H1 (cell line): ENCODE measurements around the gene TXNDC5. TPM values are rescaled to one million over a fixed set of nuclear protein-coding genes. Genes with fewer than 3 reads are reported as not detected.

Source experiments
- CTCF ChIA-PET: fragments of 300-600 bp; sonication (Branson Sonifier 250); formaldehyde crosslinking; loops from one replicate; lab custom pipeline; 2021; ENCODE audit not compliant: partially characterized antibody; lab: Charles Lee
- POLR2A ChIA-PET: fragments of 300-600 bp; sonication (Branson Sonifier 250); formaldehyde crosslinking; loops from one replicate; lab custom pipeline; 2021; ENCODE audit warnings: inconsistent platforms; ENCODE audit not compliant: partially characterized antibody; lab: Charles Lee
- DNase-seq, 2 experiments: peaks; one replicate each; pipeline versions ENCODE4 v3.0.0 to v3.0.0-alpha.2; 2010 to 2022; ENCODE audit warnings: low spot score in 2 of 2, low read depth in 1 of 2, mixed read lengths in 1 of 2
- FAIRE-seq: peaks from 2 replicates; lab custom pipeline; 2011; peaks lifted over from hg19 to GRCh38; lab: Jason Lieb, UNC
- H2AFZ ChIP-seq: 2 replicates; pipeline ENCODE4 v1.8.1; 2012; ENCODE audit warnings: low read length, inconsistent platforms
- H2AK5ac ChIP-seq: 2 replicates; pipeline ENCODE4 v1.6.1; 2013; ENCODE audit warnings: low read depth, low read length
- H2BK120ac ChIP-seq: replicated peaks from 2 replicates; pipeline ENCODE3; 2013; ENCODE audit warnings: low read depth, low read length, inconsistent platforms
- H2BK12ac ChIP-seq: 2 replicates; pipeline ENCODE4 v1.6.1; 2013; ENCODE audit warnings: low read depth, low read length
- H2BK15ac ChIP-seq: 2 replicates; pipeline ENCODE4 v1.6.1; 2013; ENCODE audit warnings: low read length
- H2BK20ac ChIP-seq: 2 replicates; pipeline ENCODE4 v1.6.1; 2013; ENCODE audit warnings: low read length
- H2BK5ac ChIP-seq: 2 replicates; pipeline ENCODE4 v1.6.1; 2013; ENCODE audit warnings: low read depth, low read length
- H3K14ac ChIP-seq: 2 replicates; pipeline ENCODE4 v1.6.1; 2013; ENCODE audit warnings: inconsistent platforms; ENCODE audit not compliant: insufficient read length
- H3K18ac ChIP-seq: 2 replicates; pipeline ENCODE4 v1.6.1; 2013; ENCODE audit warnings: low read length; ENCODE audit errors: extremely low read depth
- H3K23ac ChIP-seq: 2 replicates; pipeline ENCODE4 v1.6.1; 2013; ENCODE audit warnings: inconsistent platforms; ENCODE audit not compliant: insufficient read length
- H3K23me2 ChIP-seq: 2 replicates; pipeline ENCODE4 v1.6.1; 2013; ENCODE audit warnings: low read depth, low read length
- H3K27ac ChIP-seq: 2 replicates; pipeline ENCODE4 v1.6.1; 2011; ENCODE audit warnings: low read depth, low read length, inconsistent platforms
- H3K27me3 ChIP-seq, 4 experiments: replicated peaks in 1 of 4; 1 replicate in 1 of 4; 2 replicates in 3 of 4; pipeline versions ENCODE4 v1.6.1 to v1.8.1; 2011 to 2013; ENCODE audit warnings: low read length in 3 of 4, mild to moderate bottlenecking in 3 of 4, inconsistent platforms in 2 of 4, mixed read lengths in 2 of 4, moderate library complexity in 1 of 4; ENCODE audit not compliant: control insufficient read depth in 3 of 4, insufficient read depth in 3 of 4; ENCODE audit errors: extremely low read depth in 1 of 4
- H3K36me3 ChIP-seq, 4 experiments: 2 replicates each; pipeline versions ENCODE4 v1.6.1 to v1.8.1; 2011 to 2013; ENCODE audit warnings: mild to moderate bottlenecking in 4 of 4, low read length in 3 of 4, moderate library complexity in 2 of 4, control low read depth in 1 of 4, inconsistent platforms in 1 of 4; ENCODE audit not compliant: insufficient read depth in 4 of 4, control insufficient read depth in 2 of 4
- H3K4ac ChIP-seq: replicated peaks from 2 replicates; pipeline ENCODE3; 2013; ENCODE audit warnings: low read length, low read depth, mixed read lengths, inconsistent platforms; ENCODE audit not compliant: insufficient read length
- H3K4me1 ChIP-seq, 4 experiments: replicated peaks in 1 of 4; 1 replicate in 1 of 4; 2 replicates in 3 of 4; pipeline versions ENCODE4 v1.6.1 to v1.8.1; 2011 to 2013; ENCODE audit warnings: low read length in 3 of 4, inconsistent platforms in 2 of 4, mixed read lengths in 1 of 4; ENCODE audit not compliant: insufficient read depth in 4 of 4, control insufficient read depth in 3 of 4
- H3K4me2 ChIP-seq, 2 experiments: 2 replicates each; pipeline versions ENCODE4 v1.6.1 to v1.8.1; 2011 to 2013; ENCODE audit warnings: low read depth in 2 of 2, low read length in 2 of 2, control low read depth in 1 of 2, inconsistent platforms in 1 of 2, mild to moderate bottlenecking in 1 of 2; ENCODE audit not compliant: insufficient read depth in 1 of 2
- H3K4me3 ChIP-seq, 4 experiments: fragments of 200-600, 300-600 bp in 1 of 4; sonication (generic), shearing (Covaris generic), sonication (Bioruptor Twin) in 1 of 4; 2 replicates each; pipeline versions ENCODE4 v1.5.1 to v1.8.1; 2011 to 2016; ENCODE audit warnings: low read length in 4 of 4, low read depth in 3 of 4, control low read depth in 2 of 4, inconsistent platforms in 2 of 4, mild to moderate bottlenecking in 2 of 4, mixed read lengths in 1 of 4, moderate library complexity in 1 of 4; ENCODE audit not compliant: insufficient read depth in 2 of 4; ENCODE audit errors: extremely low read depth in 1 of 4
- H3K56ac ChIP-seq: replicated peaks from 2 replicates; pipeline ENCODE3; 2013; ENCODE audit warnings: low read depth, mild to moderate bottlenecking, mixed read lengths, low read length, inconsistent platforms; ENCODE audit not compliant: insufficient read length
- H3K79me1 ChIP-seq: 2 replicates; pipeline ENCODE4 v1.6.1; 2013; ENCODE audit warnings: low read depth, low read length, control low read depth
- H3K79me2 ChIP-seq, 2 experiments: 2 replicates each; pipeline versions ENCODE4 v1.6.1 to v1.8.1; 2012 to 2013; ENCODE audit warnings: low read length in 2 of 2, mild to moderate bottlenecking in 2 of 2, inconsistent platforms in 1 of 2; ENCODE audit not compliant: insufficient read depth in 2 of 2, control insufficient read depth in 1 of 2
- H3K9ac ChIP-seq, 4 experiments: replicated peaks in 1 of 4; 1 replicate in 1 of 4; 2 replicates in 3 of 4; pipeline versions ENCODE4 v1.6.1 to v1.8.1; 2011 to 2013; ENCODE audit warnings: low read depth in 3 of 4, low read length in 3 of 4, control low read depth in 2 of 4, mild to moderate bottlenecking in 2 of 4, moderate library complexity in 2 of 4, inconsistent platforms in 1 of 4; ENCODE audit errors: extremely low read depth in 1 of 4
- H3K9me3 ChIP-seq, 2 experiments: 2 replicates each; pipeline versions ENCODE4 v1.6.1 to v1.8.1; 2012 to 2013; ENCODE audit warnings: mild to moderate bottlenecking in 2 of 2, moderate library complexity in 2 of 2, control low read depth in 1 of 2, inconsistent platforms in 1 of 2, low read depth in 1 of 2, low read length in 1 of 2, mixed read lengths in 1 of 2; ENCODE audit not compliant: insufficient read depth in 2 of 2
- H4K20me1 ChIP-seq, 2 experiments: replicated peaks in 1 of 2; 2 replicates each; pipeline versions ENCODE3 to v1.8.1; 2011 to 2013; ENCODE audit warnings: inconsistent platforms in 2 of 2, low read length in 2 of 2, mild to moderate bottlenecking in 1 of 2; ENCODE audit not compliant: insufficient read depth in 2 of 2, control insufficient read depth in 1 of 2
- H4K5ac ChIP-seq: 2 replicates; pipeline ENCODE4 v1.6.1; 2013; ENCODE audit warnings: low read length, low read depth, mixed read lengths, inconsistent platforms; ENCODE audit not compliant: insufficient read length
- H4K8ac ChIP-seq: 2 replicates; pipeline ENCODE4 v1.8.0; 2013; ENCODE audit warnings: mild to moderate bottlenecking, moderate library complexity, low read length, inconsistent platforms; ENCODE audit not compliant: insufficient read depth; ENCODE audit errors: extremely low read depth
- H4K91ac ChIP-seq: replicated peaks from 2 replicates; pipeline ENCODE3; 2013; ENCODE audit warnings: low read length, mixed read lengths, inconsistent platforms; ENCODE audit not compliant: insufficient read length
- BACH1 ChIP-seq: IDR thresholded peaks from 2 replicates; pipeline ENCODE4 v1.6.1; 2012; ENCODE audit warnings: low read length, improper control_type of control experiment
- CHD2 ChIP-seq: IDR thresholded peaks from 2 replicates; pipeline ENCODE4 v1.6.1; 2012; ENCODE audit warnings: low read length, improper control_type of control experiment
- FOSL1 ChIP-seq: IDR thresholded peaks from 2 replicates; pipeline ENCODE4 v1.6.1; 2011; ENCODE audit warnings: mild to moderate bottlenecking, low read depth, low read length, moderate library complexity; ENCODE audit not compliant: insufficient read depth
- MAFK ChIP-seq: IDR thresholded peaks from 2 replicates; pipeline ENCODE4 v1.6.1; 2012; ENCODE audit warnings: low read depth, mild to moderate bottlenecking, improper control_type of control experiment, low read length
- SRF ChIP-seq: IDR thresholded peaks from 2 replicates; pipeline ENCODE4 v1.6.1; 2011; ENCODE audit warnings: mild to moderate bottlenecking, low read depth, low read length, moderate library complexity
- WGBS, 2 experiments: shearing (Covaris generic) in 1 of 2; methylation state at CpG; one replicate each; pipeline versions ENCODE4 v1.1.6 to v1.1.7; 2013 to 2015; ENCODE audit warnings: low lambda C conversion rate in 2 of 2, mixed read lengths in 2 of 2, inconsistent platforms in 1 of 2, low coverage in 1 of 2, missing lambda C conversion rate in 1 of 2; ENCODE audit not compliant: insufficient replicate concordance in 2 of 2, insufficient coverage in 1 of 2, insufficient read length in 1 of 2; ENCODE audit errors: extremely low coverage in 1 of 2, missing lambda C conversion rate in 1 of 2; 5-methylcytosine and 5-hydroxymethylcytosine counted together
- polyA plus RNA-seq, 7 experiments: library from polyadenylated mRNA; depleted of rRNA in 3 of 7; stranded (reverse) in 5 of 7; unstranded in 2 of 7; fragments of >200 nt in 5 of 7; fragments of 200-250 nt in 2 of 7; gene quantifications; 1 replicate in 5 of 7; 2 replicates in 1 of 7; 4 replicates in 1 of 7; pipeline versions ENCODE4 v1.2.1 to v1.2.3, GENCODE V29; 2011 to 2013; ENCODE audit warnings: missing spikeins in 2 of 7, mixed read lengths in 2 of 7
- total RNA-seq: library from RNA; stranded (reverse); fragmentation: NEBNext Ultra II Directional; extraction: Animal tissue kit (Norgen Biotek cat#: 25700); gene quantifications from 2 replicates; pipeline ENCODE4 v1.2.1, GENCODE V29; 2021

The TXNDC5 gene
- total and polyA plus RNA-seq, 2 of the 8 experiments (the other 6 are each of a cell fraction or from before 2014, with no cell fraction given): 114 to 172 TPM

DNA sequence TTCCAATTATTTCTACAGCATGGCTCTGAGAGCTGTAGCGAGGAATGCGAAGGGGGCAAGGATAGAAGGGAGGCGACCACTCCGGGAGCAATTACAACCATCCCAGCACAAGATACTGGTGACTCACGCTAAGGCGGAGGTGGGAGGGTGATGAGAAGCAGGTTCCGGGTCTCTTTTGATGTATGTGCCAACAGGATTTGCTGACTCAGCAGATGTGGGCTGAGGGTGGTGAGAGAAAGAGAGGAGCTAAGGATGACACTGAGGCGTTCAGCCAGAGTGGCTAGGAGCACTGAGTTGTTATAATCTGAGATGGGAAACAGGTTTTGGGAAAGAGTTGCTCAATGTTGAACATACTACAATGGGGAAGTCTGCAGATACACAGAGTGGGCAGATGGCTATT is 9.3 kb upstream of the TXNDC5 start:
- ChIA-PET POLR2A (no interaction called here), CTCF (no interaction called here)
- Histone ChIP-seq H2AK5ac (no peak overlapping the region), H3K27ac (no peak overlapping the region), H3K27me3 (no peaks in the 10 kb centered on the region), H2BK12ac (no peak overlapping the region), H2BK15ac (no peak overlapping the region), H3K9ac (no peak overlapping the region), H2AFZ (no peak overlapping the region), H2BK20ac (no peak overlapping the region), H4K20me1 (no peaks in the 10 kb centered on the region), H3K23ac (no peak overlapping the region), H4K91ac (no peak overlapping the region), H3K14ac (no peak overlapping the region), H3K4me2 (no peak overlapping the region)
- DNase-seq: no peak
- TF ChIP-seq MAFK (peak; percentile 99), CHD2 (no peak), FOSL1 (no peak), SRF (no peak), BACH1 (peak; percentile 79)
- TF ChIP-seq, all 59 proteins: peak for 2
- H3K4me3 ChIP-seq: no peak overlapping the region
- 86% methylated on average over 8 of the region's 8 CpGs; no CpG with 5 or more reads in 1 of the 2 experiments for WGBS, 2 experiments
- no peak overlapping the region for H3K56ac ChIP-seq
- H2BK120ac ChIP-seq: no peak overlapping the region
- H3K4me1 ChIP-seq: no peaks in the 10 kb centered on the region
- no peak for FAIRE-seq
- 0 out of 4 replicates have a peak, but pooled peaks cover 0 to 5% of the 10 kb centered on the region in 2 experiments for H3K9me3 ChIP-seq
- no peaks in the 10 kb centered on the region for H3K79me2 ChIP-seq
- H2BK5ac ChIP-seq: no peak overlapping the region
- no peak overlapping the region for H3K4ac ChIP-seq
- H4K8ac ChIP-seq: no peak overlapping the region
- H3K79me1 ChIP-seq: no peaks in the 10 kb centered on the region; the same call in 1 of the 2 replicates
- no peaks in the 10 kb centered on the region for H3K36me3 ChIP-seq
- H4K5ac ChIP-seq: no peak overlapping the region
- H3K18ac ChIP-seq: no peak overlapping the region
- H3K23me2 ChIP-seq: no peaks in the 10 kb centered on the region
